ENCODE data around the gene CBX8. TPM values are rescaled to one million over a fixed set of nuclear protein-coding genes. Genes with fewer than 3 reads are reported as not detected.

CBX8 gene
- total and polyA plus RNA-seq, 10 donors, result 2.1 to 5.6 (median 3.4) TPM

GRCh38 chr17:79824234-79824633, 27.4 kb upstream of the CBX8 start:
- no peaks in the 10 kb centered on the region for H3K9me3 ChIP-seq
- no peak overlapping the region for H3K27ac ChIP-seq
- H3K27me3 ChIP-seq (replicated peaks in 1 of 7), result peaks cover 0 to 23% (median 0%) of the 10 kb centered on the region in 7 donors
- H3K4me3 ChIP-seq, result no peak overlapping the region
- H3K4me1 ChIP-seq, result peaks cover 3 to 22% (median 16%) of the 10 kb centered on the region in 6 donors
- intact Hi-C loops (cut with DNase I; ENCODE audit: low total_unique reads), result no loop called here
- no peak for DNase-seq
- 91 to 96% (median 96%) methylated on average over 17 of the region's 17 CpGs for WGBS, 5 donors
- TF ChIP-seq POLR2AphosphoS5 (IDR thresholded peaks at IDR 0.05), result no peak
- no peak for TF ChIP-seq POLR2A (IDR thresholded peaks at IDR 0.05)
- TF ChIP-seq CTCF (IDR thresholded peaks at IDR 0.05 in 8 of 11, conservative IDR thresholded peaks at IDR 0.05 in 3 of 11), result no peak
- H3K36me3 ChIP-seq, result no peaks in the 10 kb centered on the region

- WGBS, 5 donors, result 91 to 97% (median 94%) methylated on average over 17 of the region's 17 CpGs
- Histone ChIP-seq H3K27me3 (replicated peaks in 1 of 7) (peaks cover 0 to 37% (median 4%) of the 10 kb centered on the region in 7 donors), H3K27ac (no peak overlapping the region), H3K9me3 (no peaks in the 10 kb centered on the region), H3K4me1 (peaks cover 0 to 14% (median 11%) of the 10 kb centered on the region in 6 donors), H3K36me3 (no peaks in the 10 kb centered on the region), H3K4me3 (no peak overlapping the region)
- intact Hi-C loops (cut with DNase I; ENCODE audit: low total_unique reads), result no loop called here
- no peak for DNase-seq
- TF ChIP-seq CTCF (IDR thresholded peaks at IDR 0.05 in 8 of 11, conservative IDR thresholded peaks at IDR 0.05 in 3 of 11), result no peak
- TF ChIP-seq POLR2A (IDR thresholded peaks at IDR 0.05), result no peak
- TF ChIP-seq POLR2AphosphoS5 (IDR thresholded peaks at IDR 0.05), result no peak
These were observed 25.8 kb upstream of the CBX8 start for GRCh38 chr17:79822583-79823124.

GRCh38 chr17:79821331-79822095, 24.6 kb upstream of the CBX8 start:
- peaks cover 0 to 9% (median 7%) of the 10 kb centered on the region in 6 donors for H3K4me1 ChIP-seq
- TF ChIP-seq POLR2A (IDR thresholded peaks at IDR 0.05), result no peak
- no peak for TF ChIP-seq POLR2AphosphoS5 (IDR thresholded peaks at IDR 0.05)
- no peak for TF ChIP-seq CTCF (IDR thresholded peaks at IDR 0.05 in 8 of 11, conservative IDR thresholded peaks at IDR 0.05 in 3 of 11)
- no peak for DNase-seq
- H3K9me3 ChIP-seq, result no peaks in the 10 kb centered on the region
- 80 to 94% (median 88%) methylated on average over 12 of the region's 12 CpGs for whole genome bisulfite sequencing, 5 donors
- H3K36me3 ChIP-seq, result no peaks in the 10 kb centered on the region
- H3K27me3 ChIP-seq (replicated peaks in 1 of 7), result peaks cover under 1 to 43% (median 12%) of the 10 kb centered on the region in 7 donors
- intact Hi-C loops (cut with DNase I; ENCODE audit: low total_unique reads), result no loop called here
- H3K4me3 ChIP-seq, result no peak overlapping the region
- H3K27ac ChIP-seq, result no peak overlapping the region

- H3K36me3 ChIP-seq, result no peaks in the 10 kb centered on the region
- intact Hi-C loops (cut with DNase I; ENCODE audit: low total_unique reads), result no loop called here
- TF ChIP-seq CTCF (IDR thresholded peaks at IDR 0.05 in 8 of 11, conservative IDR thresholded peaks at IDR 0.05 in 3 of 11), result no peak
- no peak for TF ChIP-seq POLR2AphosphoS5 (IDR thresholded peaks at IDR 0.05)
- TF ChIP-seq POLR2A (IDR thresholded peaks at IDR 0.05), result no peak
These were observed 24.1 kb upstream of the CBX8 start for GRCh38 chr17:79820959-79821330.

More at GRCh38 chr17:79820959-79821330, 24.1 kb upstream of the CBX8 start:
- 89 to 94% (median 90%) methylated on average over 4 of the region's 4 CpGs for WGBS, 5 donors
- no peak for DNase-seq
- H3K9me3 ChIP-seq, result no peaks in the 10 kb centered on the region
- H3K4me1 ChIP-seq, result peaks cover 0 to 4% (median 2%) of the 10 kb centered on the region in 6 donors
- H3K27ac ChIP-seq, result no peak overlapping the region
- H3K4me3 ChIP-seq, result no peak overlapping the region
- peaks cover 6 to 43% (median 18%) of the 10 kb centered on the region in 7 donors for H3K27me3 ChIP-seq (replicated peaks in 1 of 7)

Measured in spleen (tissue), 11 donors.